ENCODE data around the gene PRR19.

DNA sequence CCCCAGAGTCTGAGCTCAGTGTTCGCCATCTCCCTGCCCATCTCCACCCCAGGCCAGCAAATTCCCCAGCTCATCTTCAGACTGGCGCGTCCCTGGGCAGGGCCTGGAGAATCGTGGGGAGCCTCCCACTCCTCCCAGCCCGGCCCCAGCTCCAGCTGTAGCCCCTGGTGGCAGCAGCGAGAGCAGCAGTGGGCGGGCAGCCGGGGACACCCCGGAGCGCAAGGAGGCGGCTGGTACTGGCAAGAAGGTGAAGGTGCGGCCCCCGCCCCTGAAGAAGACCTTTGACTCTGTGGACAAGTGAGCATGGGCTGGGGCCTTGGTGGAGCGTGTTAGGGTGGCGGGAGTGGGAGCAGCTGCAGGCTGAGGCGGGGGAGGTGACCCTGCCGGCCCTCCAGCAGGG, 8.4 kb upstream of the PRR19 start:
- TF ChIP-seq, protein P1, sequence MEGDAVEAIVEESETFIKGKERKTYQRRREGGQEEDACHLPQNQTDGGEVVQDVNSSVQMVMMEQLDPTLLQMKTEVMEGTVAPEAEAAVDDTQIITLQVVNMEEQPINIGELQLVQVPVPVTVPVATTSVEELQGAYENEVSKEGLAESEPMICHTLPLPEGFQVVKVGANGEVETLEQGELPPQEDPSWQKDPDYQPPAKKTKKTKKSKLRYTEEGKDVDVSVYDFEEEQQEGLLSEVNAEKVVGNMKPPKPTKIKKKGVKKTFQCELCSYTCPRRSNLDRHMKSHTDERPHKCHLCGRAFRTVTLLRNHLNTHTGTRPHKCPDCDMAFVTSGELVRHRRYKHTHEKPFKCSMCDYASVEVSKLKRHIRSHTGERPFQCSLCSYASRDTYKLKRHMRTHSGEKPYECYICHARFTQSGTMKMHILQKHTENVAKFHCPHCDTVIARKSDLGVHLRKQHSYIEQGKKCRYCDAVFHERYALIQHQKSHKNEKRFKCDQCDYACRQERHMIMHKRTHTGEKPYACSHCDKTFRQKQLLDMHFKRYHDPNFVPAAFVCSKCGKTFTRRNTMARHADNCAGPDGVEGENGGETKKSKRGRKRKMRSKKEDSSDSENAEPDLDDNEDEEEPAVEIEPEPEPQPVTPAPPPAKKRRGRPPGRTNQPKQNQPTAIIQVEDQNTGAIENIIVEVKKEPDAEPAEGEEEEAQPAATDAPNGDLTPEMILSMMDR (IDR thresholded peaks at IDR 0.05 in 8 of 11, conservative IDR thresholded peaks at IDR 0.05 in 3 of 11), result no peak
- no peak for TF ChIP-seq POLR2A (IDR thresholded peaks at IDR 0.05)
